ENCODE results near the gene PPP2R5A. TPM values are rescaled to one million over a fixed set of nuclear protein-coding genes. Genes with fewer than 3 reads are reported as not detected.
"Not testable (repeated sequence)": the region's sequence is repeated elsewhere in the genome, so short reads cannot be mapped to it uniquely, and the experiment has no call there.

PPP2R5A gene
- total RNA-seq, 1 experiment from 2014 or later: 27.2 TPM

DNA sequence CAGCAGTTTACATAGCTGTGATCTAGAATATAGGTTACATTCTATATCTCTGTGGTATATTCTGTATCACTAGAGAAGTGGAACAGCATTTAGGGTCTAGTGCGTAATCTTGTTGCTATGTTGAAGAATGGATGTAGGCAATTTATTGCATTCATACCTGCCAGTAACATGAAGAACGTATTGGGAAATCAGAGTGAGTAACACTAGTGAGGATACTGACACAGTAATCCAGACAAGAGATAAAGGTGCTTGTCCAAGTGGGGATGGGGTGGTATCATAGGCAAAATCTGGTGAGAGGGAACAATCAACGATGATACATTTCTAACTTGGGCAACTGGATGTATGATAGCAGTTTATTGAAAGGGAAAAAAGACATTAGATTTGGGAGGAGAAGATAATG, 9.8 kb downstream of the PPP2R5A start:
- Histone ChIP-seq H3K4me3 (no peak overlapping the region), H3K4me1 (replicated peaks) (peaks cover 10% of the 10 kb centered on the region), H3K9me3 (replicated peaks) (no peaks in the 10 kb centered on the region), H3K27ac (no peak overlapping the region), H3K36me3 (no peaks in the 10 kb centered on the region), H3K27me3 (replicated peaks) (no peaks in the 10 kb centered on the region)
- DNase-seq (ENCODE audit: low read depth in 1 of 2, low spot score in 2 of 2): no peak

DNA sequence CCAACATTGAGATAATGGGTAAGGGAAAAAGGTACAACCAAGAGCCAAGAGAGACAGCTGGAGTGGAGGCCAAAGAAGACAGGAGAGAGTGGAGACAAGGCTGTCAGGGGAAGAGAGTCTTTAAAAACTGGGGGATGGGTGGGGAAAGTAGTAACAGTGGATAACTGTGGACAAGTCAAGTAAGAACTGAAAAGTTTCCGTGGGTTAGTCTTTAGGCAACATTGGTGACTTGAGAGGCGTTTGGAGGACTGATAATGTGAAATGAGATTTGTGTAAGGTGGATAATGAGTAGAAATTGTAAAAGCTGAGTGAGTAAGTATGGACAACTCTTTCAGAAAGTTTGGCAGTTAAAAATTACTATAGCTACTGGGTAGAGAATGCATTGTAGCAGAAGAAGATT, 10.4 kb downstream of the PPP2R5A start:
- H3K27me3 ChIP-seq (replicated peaks): no peaks in the 10 kb centered on the region
- no peaks in the 10 kb centered on the region for H3K36me3 ChIP-seq
- peaks cover 6% of the 10 kb centered on the region for H3K4me1 ChIP-seq (replicated peaks)
- no peak overlapping the region for H3K4me3 ChIP-seq
- H3K27ac ChIP-seq: no peak overlapping the region
- no peaks in the 10 kb centered on the region for H3K9me3 ChIP-seq (replicated peaks)
- DNase-seq (ENCODE audit: low read depth in 1 of 2, low spot score in 2 of 2): no peak

DNA sequence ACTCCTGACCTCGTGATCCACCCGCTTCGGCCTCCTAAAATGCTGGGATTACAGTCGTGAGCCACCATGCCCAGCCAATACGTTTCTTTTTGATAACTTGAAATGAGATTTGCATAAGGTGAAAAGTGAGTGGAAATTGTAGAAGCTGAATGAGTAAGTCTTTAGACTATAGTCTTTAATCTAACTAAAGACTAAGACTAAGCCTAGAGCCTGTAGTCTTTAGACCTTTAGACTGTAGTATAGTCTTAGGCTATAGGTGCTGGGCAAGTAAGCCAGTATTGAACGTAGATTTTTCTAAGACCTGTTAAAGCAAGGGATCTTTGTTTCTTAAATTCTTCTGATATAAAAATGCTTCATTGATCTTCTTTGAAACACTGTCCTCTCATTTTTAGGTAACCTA, 12.1 kb downstream of the PPP2R5A start:
- Histone ChIP-seq H3K27ac (no peak overlapping the region), H3K9me3 (replicated peaks) (no peaks in the 10 kb centered on the region), H3K4me1 (replicated peaks) (no peaks in the 10 kb centered on the region), H3K4me3 (no peak overlapping the region), H3K36me3 (no peaks in the 10 kb centered on the region), H3K27me3 (replicated peaks) (no peaks in the 10 kb centered on the region)
- DNase-seq (ENCODE audit: low read depth in 1 of 2, low spot score in 2 of 2): no peak

GRCh38 chr1:212301580-212301979, 16.4 kb downstream of the PPP2R5A start:
- Histone ChIP-seq H3K27ac (no peak overlapping the region), H3K9me3 (replicated peaks) (no peaks in the 10 kb centered on the region), H3K36me3 (no peaks in the 10 kb centered on the region), H3K4me1 (replicated peaks) (no peaks in the 10 kb centered on the region), H3K27me3 (replicated peaks) (no peaks in the 10 kb centered on the region), H3K4me3 (no peak overlapping the region)
- DNase-seq (ENCODE audit: low read depth in 1 of 2, low spot score in 2 of 2): no peak

GRCh38 chr1:212302745-212303383, 17.7 kb downstream of the PPP2R5A start:
- DNase-seq (ENCODE audit: low read depth in 1 of 2, low spot score in 2 of 2): no peak
- no peak overlapping the region for H3K27ac ChIP-seq
- no peak overlapping the region for H3K4me3 ChIP-seq
- no peaks in the 10 kb centered on the region for H3K27me3 ChIP-seq (replicated peaks)
- H3K4me1 ChIP-seq (replicated peaks): no peaks in the 10 kb centered on the region
- no peaks in the 10 kb centered on the region for H3K36me3 ChIP-seq
- H3K9me3 ChIP-seq (replicated peaks): no peaks in the 10 kb centered on the region

GRCh38 chr1:212305342-212305741, 20.1 kb downstream of the PPP2R5A start:
- H3K4me1 ChIP-seq (replicated peaks): no peaks in the 10 kb centered on the region
- H3K9me3 ChIP-seq (replicated peaks): no peaks in the 10 kb centered on the region
- H3K27ac ChIP-seq: no peak overlapping the region
- H3K36me3 ChIP-seq: no peaks in the 10 kb centered on the region
- DNase-seq (ENCODE audit: low read depth in 1 of 2, low spot score in 2 of 2): no peak
- H3K4me3 ChIP-seq: no peak overlapping the region
- no peaks in the 10 kb centered on the region for H3K27me3 ChIP-seq (replicated peaks)

DNA sequence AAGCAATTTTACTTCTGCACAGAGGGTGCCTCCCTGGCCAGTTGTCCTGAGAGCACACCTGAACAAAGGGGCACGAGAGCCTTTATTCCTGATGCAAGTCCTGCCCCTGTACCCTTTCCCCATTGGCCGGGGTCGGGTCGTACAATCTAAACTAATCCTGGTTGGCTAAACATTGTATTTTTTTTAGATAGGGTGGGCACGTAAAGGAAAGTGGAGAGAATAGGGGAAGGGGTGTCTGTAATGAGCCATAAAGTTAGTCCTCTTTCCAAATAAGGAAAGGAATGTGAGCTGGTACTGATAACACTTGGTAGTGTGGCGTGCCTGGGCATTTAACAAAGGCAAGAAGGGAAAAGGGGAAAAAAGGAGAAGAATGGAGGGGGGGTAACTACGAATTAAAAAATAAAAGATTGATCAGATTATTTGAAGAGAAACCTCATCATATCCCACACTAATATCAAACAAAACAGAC, 20.8 kb downstream of the PPP2R5A start:
- not testable (repeated sequence) for H3K4me3 ChIP-seq; H3K27ac ChIP-seq; H3K36me3 ChIP-seq; DNase-seq (ENCODE audit: low read depth in 1 of 2, low spot score in 2 of 2); H3K9me3 ChIP-seq (replicated peaks); H3K27me3 ChIP-seq (replicated peaks); H3K4me1 ChIP-seq (replicated peaks)

DNA sequence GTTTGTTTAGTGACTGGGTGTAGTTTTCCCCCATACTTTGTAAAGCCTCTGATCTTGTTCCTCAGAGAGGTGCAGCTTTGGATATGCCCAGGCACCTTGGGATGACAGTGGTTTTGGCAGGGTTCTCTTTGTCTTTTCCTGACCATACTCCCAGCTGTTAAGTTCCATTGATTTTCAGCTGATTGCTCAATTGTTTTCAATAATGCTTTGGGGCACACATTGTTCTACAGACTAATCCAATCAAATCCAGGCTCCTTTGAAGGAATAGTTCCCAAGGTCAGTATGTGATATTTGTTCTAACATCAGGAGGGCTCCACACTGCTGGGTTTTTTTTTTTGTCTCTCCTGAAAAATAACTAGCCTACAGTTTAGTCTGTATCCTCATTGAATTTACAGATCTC, 24.8 kb downstream of the PPP2R5A start:
- no peaks in the 10 kb centered on the region; the same call in 1 of the 2 replicates for H3K4me1 ChIP-seq (replicated peaks)
- no peak overlapping the region for H3K27ac ChIP-seq
- H3K27me3 ChIP-seq (replicated peaks): no peaks in the 10 kb centered on the region
- no peak for DNase-seq (ENCODE audit: low read depth in 1 of 2, low spot score in 2 of 2)
- no peaks in the 10 kb centered on the region; the same call in 1 of the 2 replicates for H3K9me3 ChIP-seq (replicated peaks)
- no peaks in the 10 kb centered on the region for H3K36me3 ChIP-seq
- H3K4me3 ChIP-seq: no peak overlapping the region

GRCh38 chr1:212310383-212310782, 25.2 kb downstream of the PPP2R5A start:
- no peaks in the 10 kb centered on the region for H3K27me3 ChIP-seq (replicated peaks)
- no peaks in the 10 kb centered on the region; the same call in 1 of the 2 replicates for H3K4me1 ChIP-seq (replicated peaks)
- H3K9me3 ChIP-seq (replicated peaks): no peaks in the 10 kb centered on the region; the same call in 1 of the 2 replicates
- DNase-seq (ENCODE audit: low read depth in 1 of 2, low spot score in 2 of 2): no peak
- H3K36me3 ChIP-seq: no peaks in the 10 kb centered on the region
- no peak overlapping the region for H3K27ac ChIP-seq
- H3K4me3 ChIP-seq: no peak overlapping the region

DNA sequence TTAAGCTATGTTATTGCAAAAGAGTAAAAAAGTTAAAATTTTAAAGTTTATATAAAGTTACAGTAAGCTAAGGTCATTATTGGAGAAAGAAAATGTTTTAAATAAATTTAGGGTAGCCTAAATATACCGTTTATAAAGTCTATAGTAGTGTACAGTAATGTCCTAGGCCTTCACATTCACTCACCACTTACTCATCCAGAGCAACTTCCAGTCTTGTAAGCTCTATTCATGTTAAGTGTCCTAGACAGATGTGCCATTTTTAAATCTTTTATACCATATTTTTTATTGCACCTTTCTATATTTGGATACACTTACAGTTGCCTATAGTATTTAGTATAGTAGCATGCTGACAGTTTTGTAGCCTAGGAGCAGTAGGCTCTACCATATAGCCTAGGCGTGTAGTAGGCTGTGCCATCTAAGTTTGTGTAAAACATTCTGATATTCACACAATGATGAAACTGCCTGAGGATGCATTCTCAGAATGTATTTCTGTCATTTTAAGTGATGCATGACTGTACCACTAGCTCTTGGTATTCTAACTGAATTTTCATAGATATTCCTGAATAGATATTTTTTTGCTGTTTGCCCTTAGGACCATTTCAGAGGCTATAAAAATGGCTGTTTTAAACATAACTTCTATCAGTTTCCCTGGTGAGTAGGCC, 26.8 kb downstream of the PPP2R5A start:
- Histone ChIP-seq H3K9me3 (replicated peaks) (no peaks in the 10 kb centered on the region; the same call in 1 of the 2 replicates), H3K27ac (no peak overlapping the region), H3K4me3 (no peak overlapping the region), H3K36me3 (no peaks in the 10 kb centered on the region), H3K4me1 (replicated peaks) (no peaks in the 10 kb centered on the region; the same call in 1 of the 2 replicates), H3K27me3 (replicated peaks) (no peaks in the 10 kb centered on the region)
- no peak for DNase-seq (ENCODE audit: low read depth in 1 of 2, low spot score in 2 of 2)

DNA sequence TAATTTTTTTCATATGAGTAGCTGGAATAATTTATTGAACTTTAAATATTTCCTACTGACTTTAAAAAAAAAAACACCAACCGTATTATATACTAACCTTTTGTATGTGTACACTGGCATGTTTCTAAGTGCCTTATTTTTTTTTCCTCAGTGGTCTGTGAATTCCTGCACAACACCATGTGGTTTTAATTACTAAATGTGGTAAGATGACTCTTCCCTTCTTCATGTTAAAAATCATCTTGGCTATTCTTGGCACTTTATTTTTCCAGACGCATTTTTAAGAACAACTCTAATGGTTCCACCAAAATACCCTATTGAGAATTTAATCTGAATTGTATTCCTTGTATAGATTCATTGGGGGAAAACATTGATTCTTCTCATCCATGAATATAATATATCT, 28.4 kb downstream of the PPP2R5A start:
- Histone ChIP-seq H3K4me3 (no peak overlapping the region), H3K36me3 (no peaks in the 10 kb centered on the region), H3K4me1 (replicated peaks) (no peaks in the 10 kb centered on the region; the same call in 1 of the 2 replicates), H3K9me3 (replicated peaks) (no peaks in the 10 kb centered on the region; the same call in 1 of the 2 replicates), H3K27ac (no peak overlapping the region), H3K27me3 (replicated peaks) (no peaks in the 10 kb centered on the region)
- DNase-seq (ENCODE audit: low read depth in 1 of 2, low spot score in 2 of 2): peak in 1 of 2 experiments; percentile 5

DNA sequence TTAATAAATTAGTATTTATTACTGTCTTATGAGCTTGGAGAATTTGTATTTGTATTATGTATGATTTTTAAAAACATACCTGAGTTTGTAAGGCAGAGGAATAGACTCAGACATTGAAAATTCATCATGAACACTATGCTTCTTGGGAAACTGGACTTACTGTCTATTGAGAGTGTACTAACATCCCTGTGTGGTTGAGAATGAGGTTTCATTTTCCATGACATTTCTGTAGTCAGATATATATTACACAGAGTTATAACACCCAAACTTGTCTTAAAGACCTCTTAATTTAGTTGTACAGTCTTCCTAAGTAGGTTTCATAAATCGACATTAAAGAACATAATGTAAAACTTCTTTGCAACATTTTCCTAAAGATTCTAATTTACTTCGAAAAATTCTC, 30.0 kb downstream of the PPP2R5A start:
- H3K27me3 ChIP-seq (replicated peaks): no peaks in the 10 kb centered on the region
- no peaks in the 10 kb centered on the region for H3K36me3 ChIP-seq
- H3K27ac ChIP-seq: no peak overlapping the region
- no peak for DNase-seq (ENCODE audit: low read depth in 1 of 2, low spot score in 2 of 2)
- H3K4me3 ChIP-seq: no peak overlapping the region
- no peaks in the 10 kb centered on the region; the same call in 1 of the 2 replicates for H3K4me1 ChIP-seq (replicated peaks)
- no peaks in the 10 kb centered on the region; the same call in 1 of the 2 replicates for H3K9me3 ChIP-seq (replicated peaks)

DNA sequence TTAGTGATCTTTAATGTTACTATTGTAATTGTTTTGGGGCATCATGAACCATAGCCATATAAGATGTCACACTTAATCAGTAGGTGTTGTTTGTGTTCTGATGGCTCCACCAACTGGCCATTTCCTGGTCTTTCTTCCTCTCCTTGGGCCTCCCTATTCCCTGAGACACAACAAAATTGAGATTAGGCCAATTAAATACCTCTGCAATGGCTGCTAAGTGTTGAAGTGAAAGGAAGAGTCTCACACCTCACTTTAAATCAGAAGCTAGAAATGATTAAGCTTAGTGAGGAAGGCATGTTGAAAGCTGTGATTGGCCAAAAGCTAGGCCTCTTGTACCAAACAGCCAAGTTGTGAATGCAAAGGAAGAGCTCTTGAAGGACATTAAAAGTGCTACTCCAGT, 30.7 kb downstream of the PPP2R5A start:
- Histone ChIP-seq H3K36me3 (no peaks in the 10 kb centered on the region), H3K9me3 (replicated peaks) (no peaks in the 10 kb centered on the region; the same call in 1 of the 2 replicates), H3K4me3 (no peak overlapping the region), H3K27ac (no peak overlapping the region), H3K4me1 (replicated peaks) (no peaks in the 10 kb centered on the region; the same call in 1 of the 2 replicates), H3K27me3 (replicated peaks) (no peaks in the 10 kb centered on the region)
- DNase-seq (ENCODE audit: low read depth in 1 of 2, low spot score in 2 of 2): peak in 1 of 2 experiments; percentile 10

DNA sequence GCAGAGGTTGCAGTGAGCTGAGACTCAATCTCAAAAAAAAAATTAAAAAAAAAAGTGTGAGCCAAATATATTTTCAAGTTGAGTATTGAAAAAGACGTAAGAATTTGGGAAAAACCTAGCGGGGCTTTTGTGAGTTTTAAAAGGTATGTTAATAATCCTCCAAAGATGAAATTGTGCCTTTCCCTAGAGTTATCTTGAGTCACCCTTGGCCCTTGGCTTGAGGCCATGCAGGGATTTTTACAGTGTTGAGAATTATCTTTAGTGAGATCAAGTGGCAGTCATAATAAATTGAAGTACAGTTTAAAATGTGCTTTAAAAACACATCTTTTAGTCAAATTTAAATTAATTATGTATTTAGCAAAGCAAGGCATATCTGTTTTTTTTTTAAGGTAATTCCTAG, 32.7 kb downstream of the PPP2R5A start:
- no peaks in the 10 kb centered on the region for H3K36me3 ChIP-seq
- no peaks in the 10 kb centered on the region for H3K9me3 ChIP-seq (replicated peaks)
- no peaks in the 10 kb centered on the region for H3K4me1 ChIP-seq (replicated peaks)
- no peaks in the 10 kb centered on the region for H3K27me3 ChIP-seq (replicated peaks)
- no peak overlapping the region for H3K4me3 ChIP-seq
- no peak overlapping the region for H3K27ac ChIP-seq
- DNase-seq (ENCODE audit: low read depth in 1 of 2, low spot score in 2 of 2): no peak

All from SJSA1 (cell line).